Smooth muscle cell (in vitro differentiated cells): ENCODE data around the gene PHEX. TPM values are rescaled to one million over a fixed set of nuclear protein-coding genes. Genes with fewer than 3 reads are reported as not detected.

Experiments used
- DNase-seq: peaks from one replicate; lab custom pipeline; 2025; ENCODE audit not compliant: unreplicated experiment; lab: John Stamatoyannopoulos, UW
- H2AFZ ChIP-seq: fragments of 200-600 bp; sonication (generic); 2 replicates; pipeline ENCODE4 v1.6.0; 2016; ENCODE audit warnings: antibody characterized with exemption, low read depth, mild to moderate bottlenecking
- H3F3A ChIP-seq: fragments of 200-600 bp; sonication (generic); 2 replicates; pipeline ENCODE4 v1.6.0; 2017; ENCODE audit warnings: antibody characterized with exemption, low read depth
- H3K27ac ChIP-seq: fragments of 200-600 bp; sonication (generic); 2 replicates; pipeline ENCODE4 v1.5.1; 2016; ENCODE audit warnings: low read depth, mild to moderate bottlenecking
- H3K27me3 ChIP-seq: fragments of 200-600 bp; sonication (generic); 2 replicates; pipeline ENCODE4 v1.6.1; 2016; ENCODE audit warnings: low read depth, mild to moderate bottlenecking
- H3K36me3 ChIP-seq: fragments of 200-600 bp; sonication (generic); 2 replicates; pipeline ENCODE4 v1.5.1; 2016; ENCODE audit warnings: low read depth
- H3K4me1 ChIP-seq: fragments of 200-600 bp; sonication (generic); 2 replicates; pipeline ENCODE4 v1.5.1; 2016; ENCODE audit warnings: low read depth
- H3K4me2 ChIP-seq: fragments of 200-600 bp; sonication (generic); 2 replicates; pipeline ENCODE4 v1.6.0; 2016; ENCODE audit warnings: mild to moderate bottlenecking
- H3K4me3 ChIP-seq: fragments of 200-600 bp; sonication (generic); 2 replicates; pipeline ENCODE4 v1.5.1; 2016; ENCODE audit warnings: mild to moderate bottlenecking
- H3K79me2 ChIP-seq: fragments of 200-600 bp; sonication (generic); 2 replicates; pipeline ENCODE4 v1.6.0; 2016; ENCODE audit warnings: low read depth, mild to moderate bottlenecking
- H3K9ac ChIP-seq: fragments of 200-600 bp; sonication (generic); 2 replicates; pipeline ENCODE4 v1.6.0; 2016; ENCODE audit warnings: low read depth
- H3K9me3 ChIP-seq: fragments of 200-600 bp; sonication (generic); replicated peaks from 2 replicates; pipeline ENCODE4 v1.5.1; 2016; ENCODE audit warnings: low read depth
- H4K20me1 ChIP-seq: fragments of 200-600 bp; sonication (generic); 2 replicates; pipeline ENCODE4 v1.6.0; 2016; ENCODE audit warnings: low read depth
- WGBS: methylation state at CpG from one replicate; pipeline ENCODE4 v1.1.7; 2016; ENCODE audit warnings: low lambda C conversion rate; 5-methylcytosine and 5-hydroxymethylcytosine counted together
- polyA plus RNA-seq: library from polyadenylated mRNA; unstranded; fragments of >200 nt; fragmentation: Nextera tagmentation; extraction: Ambion mirVana; gene quantifications from 2 replicates; pipeline ENCODE4 v1.2.1, GENCODE V29; 2016
- total RNA-seq: library from RNA; depleted of rRNA; stranded (reverse); fragments of >200 nt; gene quantifications from 2 replicates; pipeline ENCODE4 v1.2.3, GENCODE V29; 2014
- TF ChIP-seq, protein P1 (sequence below): fragments of 200-600 bp; sonication (generic); IDR thresholded peaks from 2 replicates; pipeline ENCODE4 v1.5.1; 2017; ENCODE audit warnings: borderline replicate concordance, mild to moderate bottlenecking, antibody characterized with exemption; ENCODE audit not compliant: insufficient read depth, poor library complexity, severe bottlenecking

Gene PHEX
- total and polyA plus RNA-seq, 2 experiments from 2014 or later, result not detected

DNA sequence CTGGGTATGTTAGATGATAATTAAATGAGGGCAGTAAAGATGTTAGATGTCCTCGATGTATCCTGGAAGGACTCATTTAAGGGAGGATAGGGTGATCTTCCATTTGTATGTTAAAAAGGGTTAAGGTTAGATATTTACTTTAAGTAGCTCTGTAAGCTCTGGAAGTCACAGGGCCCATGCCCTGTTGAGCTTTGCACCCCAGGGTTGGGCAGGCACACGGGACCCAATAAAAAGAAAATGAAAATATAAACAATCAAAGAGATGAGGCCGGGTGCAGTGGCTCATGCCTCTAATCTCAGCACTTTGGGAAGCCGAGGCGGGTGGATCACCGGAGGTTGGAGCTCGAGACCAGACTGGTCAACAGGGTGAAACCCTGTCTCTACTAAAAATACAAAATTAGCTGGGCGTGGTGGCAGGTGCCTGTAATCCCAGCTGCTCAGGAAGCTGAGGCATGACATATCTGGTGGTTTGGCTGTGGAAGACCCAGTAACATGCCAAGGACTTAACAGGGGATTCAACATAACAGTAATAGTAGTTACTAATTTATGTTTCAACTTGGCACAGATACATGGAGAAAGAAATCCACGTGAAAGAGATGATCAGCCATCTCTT lies 16.9 kb upstream of the PHEX start:
- H4K20me1 ChIP-seq, result no peaks in the 10 kb centered on the region
- TF ChIP-seq, protein P1, sequence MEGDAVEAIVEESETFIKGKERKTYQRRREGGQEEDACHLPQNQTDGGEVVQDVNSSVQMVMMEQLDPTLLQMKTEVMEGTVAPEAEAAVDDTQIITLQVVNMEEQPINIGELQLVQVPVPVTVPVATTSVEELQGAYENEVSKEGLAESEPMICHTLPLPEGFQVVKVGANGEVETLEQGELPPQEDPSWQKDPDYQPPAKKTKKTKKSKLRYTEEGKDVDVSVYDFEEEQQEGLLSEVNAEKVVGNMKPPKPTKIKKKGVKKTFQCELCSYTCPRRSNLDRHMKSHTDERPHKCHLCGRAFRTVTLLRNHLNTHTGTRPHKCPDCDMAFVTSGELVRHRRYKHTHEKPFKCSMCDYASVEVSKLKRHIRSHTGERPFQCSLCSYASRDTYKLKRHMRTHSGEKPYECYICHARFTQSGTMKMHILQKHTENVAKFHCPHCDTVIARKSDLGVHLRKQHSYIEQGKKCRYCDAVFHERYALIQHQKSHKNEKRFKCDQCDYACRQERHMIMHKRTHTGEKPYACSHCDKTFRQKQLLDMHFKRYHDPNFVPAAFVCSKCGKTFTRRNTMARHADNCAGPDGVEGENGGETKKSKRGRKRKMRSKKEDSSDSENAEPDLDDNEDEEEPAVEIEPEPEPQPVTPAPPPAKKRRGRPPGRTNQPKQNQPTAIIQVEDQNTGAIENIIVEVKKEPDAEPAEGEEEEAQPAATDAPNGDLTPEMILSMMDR, result no peak
- H2AFZ ChIP-seq, result no peak overlapping the region
- no peak overlapping the region for H3K27ac ChIP-seq
- H3K4me3 ChIP-seq, result no peak overlapping the region
- WGBS, result 85% methylated on average over 9 of the region's 9 CpGs
- H3K9ac ChIP-seq, result no peak overlapping the region
- no peaks in the 10 kb centered on the region for H3K9me3 ChIP-seq
- no peak overlapping the region for H3K4me2 ChIP-seq
- no peaks in the 10 kb centered on the region for H3K79me2 ChIP-seq
- H3F3A ChIP-seq, result no peaks in the 10 kb centered on the region
- H3K4me1 ChIP-seq, result no peaks in the 10 kb centered on the region
- H3K27me3 ChIP-seq, result no peaks in the 10 kb centered on the region
- no peak for DNase-seq
- no peaks in the 10 kb centered on the region for H3K36me3 ChIP-seq

DNA sequence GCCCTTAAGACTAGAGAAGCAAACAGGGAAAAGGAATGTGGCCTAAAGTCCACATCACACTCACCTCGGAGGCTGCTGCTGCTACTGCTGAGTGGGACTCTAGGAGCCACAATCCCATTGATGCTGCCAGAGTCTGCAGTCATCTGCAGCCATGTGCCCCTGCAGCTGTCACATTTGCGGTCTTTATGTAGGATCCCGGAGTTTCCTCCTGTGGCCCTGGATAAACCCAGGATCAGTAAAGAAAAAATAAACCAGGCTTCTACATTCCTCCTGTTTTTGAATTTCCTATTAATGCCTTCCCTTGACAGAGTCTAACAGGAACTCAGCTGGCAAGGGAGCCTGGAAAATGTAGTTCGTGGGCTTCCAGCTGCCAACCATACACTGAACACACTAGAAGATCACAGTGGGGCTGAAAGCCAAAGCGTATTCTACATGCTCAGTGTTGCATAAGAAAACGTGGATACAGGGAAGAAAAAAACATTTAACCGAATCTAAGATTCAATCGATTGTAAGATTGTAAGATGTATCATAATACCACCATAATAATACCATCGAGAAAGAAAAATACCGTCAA lies 10.3 kb upstream of the PHEX start:
- 70% methylated on average over 10 of the region's 10 CpGs for WGBS
- H3K4me2 ChIP-seq, result no peak overlapping the region
- TF ChIP-seq, protein P1, result no peak

DNA sequence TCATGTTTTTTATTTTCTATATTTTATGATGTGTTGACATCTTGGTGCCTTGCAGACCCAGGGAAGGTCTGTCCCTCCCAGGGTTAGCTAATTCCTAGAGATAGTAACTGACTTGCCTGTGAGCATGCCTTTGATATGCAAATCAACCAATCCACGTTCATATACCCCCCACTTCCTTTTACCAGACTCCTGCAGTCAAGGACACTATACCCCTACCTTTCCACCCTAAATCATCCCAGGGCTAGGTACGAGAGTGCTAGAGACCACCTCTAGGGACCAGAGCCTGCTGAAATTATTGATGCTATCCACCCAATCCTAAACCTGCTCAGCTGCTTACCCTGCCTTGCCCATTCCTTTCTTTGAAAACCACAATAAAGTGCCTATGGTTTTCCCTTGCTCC lies 7.5 kb upstream of the PHEX start:
- Histone ChIP-seq H3K9me3 (no peaks in the 10 kb centered on the region), H3K27ac (no peak overlapping the region), H3K27me3 (no peaks in the 10 kb centered on the region), H3F3A (no peaks in the 10 kb centered on the region), H3K36me3 (no peaks in the 10 kb centered on the region), H3K4me3 (no peak overlapping the region), H3K4me2 (no peak overlapping the region), H3K9ac (no peak overlapping the region), H3K4me1 (no peaks in the 10 kb centered on the region), H4K20me1 (no peaks in the 10 kb centered on the region), H2AFZ (no peak overlapping the region), H3K79me2 (no peaks in the 10 kb centered on the region)
- DNase-seq, result no peak
- WGBS, result 55% methylated on average over 2 of the region's 2 CpGs
- TF ChIP-seq, protein P1, result no peak

More for the DNA sequence above, 10.3 kb upstream of the PHEX start:
- H2AFZ ChIP-seq, result no peak overlapping the region
- no peak overlapping the region for H3K9ac ChIP-seq
- no peaks in the 10 kb centered on the region for H3K36me3 ChIP-seq
- H4K20me1 ChIP-seq, result no peaks in the 10 kb centered on the region
- no peaks in the 10 kb centered on the region for H3K27me3 ChIP-seq
- no peak overlapping the region for H3K4me3 ChIP-seq
- no peaks in the 10 kb centered on the region for H3K4me1 ChIP-seq
- H3F3A ChIP-seq, result no peaks in the 10 kb centered on the region
- H3K79me2 ChIP-seq, result no peaks in the 10 kb centered on the region
- no peak for DNase-seq
- H3K9me3 ChIP-seq, result no peaks in the 10 kb centered on the region
- H3K27ac ChIP-seq, result no peak overlapping the region

DNA sequence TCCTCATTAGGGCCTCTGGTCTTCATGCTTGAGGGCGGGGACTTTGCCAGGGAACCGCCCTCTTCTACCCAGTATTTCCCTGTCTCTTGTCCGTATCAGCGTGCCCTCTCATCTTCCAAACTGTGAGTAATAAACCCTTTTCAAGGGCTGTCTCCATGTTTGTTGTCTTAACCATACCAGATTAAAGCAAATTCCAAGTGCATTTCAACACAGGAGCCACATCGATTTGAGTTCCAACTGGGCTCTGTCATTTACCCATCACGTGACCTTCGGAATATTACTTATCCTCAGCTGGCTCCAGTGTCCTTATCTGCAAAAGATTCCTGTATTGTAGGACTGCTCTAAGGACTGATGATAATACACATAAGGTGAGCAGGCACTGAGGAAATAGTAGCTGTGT lies 6.4 kb upstream of the PHEX start:
- H3K4me1 ChIP-seq, result no peaks in the 10 kb centered on the region
- no peaks in the 10 kb centered on the region for H4K20me1 ChIP-seq
- no peaks in the 10 kb centered on the region for H3K27me3 ChIP-seq
- H3K79me2 ChIP-seq, result no peaks in the 10 kb centered on the region
- H3K27ac ChIP-seq, result no peak overlapping the region
- no peak overlapping the region for H2AFZ ChIP-seq
- no peak overlapping the region for H3K9ac ChIP-seq
- H3F3A ChIP-seq, result no peaks in the 10 kb centered on the region
- H3K4me2 ChIP-seq, result no peak overlapping the region
- 85% methylated on average over 7 of the region's 7 CpGs for WGBS
- TF ChIP-seq, protein P1, result no peak
- H3K4me3 ChIP-seq, result no peak overlapping the region
- no peak for DNase-seq
- no peaks in the 10 kb centered on the region for H3K36me3 ChIP-seq
- H3K9me3 ChIP-seq, result no peaks in the 10 kb centered on the region
